Myocyte (in vitro differentiated cells): ENCODE data around the gene EIF3B. TPM values are rescaled to one million over a fixed set of nuclear protein-coding genes. Genes with fewer than 3 reads are reported as not detected.
"Not testable (repeated sequence)": the region's sequence is repeated elsewhere in the genome, so short reads cannot be mapped to it uniquely, and the experiment has no call there.

Experiments used
- DNase-seq: peaks from one replicate; pipeline ENCODE4 v3.0.0-alpha.2; 2012; ENCODE audit warnings: low read depth
- total RNA-seq: library from RNA; depleted of rRNA; stranded (reverse); fragments of >200 nt; gene quantifications from 2 replicates; pipeline ENCODE4 v1.2.3, GENCODE V29; 2014

The EIF3B gene
- total RNA-seq, 1 donor from 2014 or later, result 226 TPM

DNA sequence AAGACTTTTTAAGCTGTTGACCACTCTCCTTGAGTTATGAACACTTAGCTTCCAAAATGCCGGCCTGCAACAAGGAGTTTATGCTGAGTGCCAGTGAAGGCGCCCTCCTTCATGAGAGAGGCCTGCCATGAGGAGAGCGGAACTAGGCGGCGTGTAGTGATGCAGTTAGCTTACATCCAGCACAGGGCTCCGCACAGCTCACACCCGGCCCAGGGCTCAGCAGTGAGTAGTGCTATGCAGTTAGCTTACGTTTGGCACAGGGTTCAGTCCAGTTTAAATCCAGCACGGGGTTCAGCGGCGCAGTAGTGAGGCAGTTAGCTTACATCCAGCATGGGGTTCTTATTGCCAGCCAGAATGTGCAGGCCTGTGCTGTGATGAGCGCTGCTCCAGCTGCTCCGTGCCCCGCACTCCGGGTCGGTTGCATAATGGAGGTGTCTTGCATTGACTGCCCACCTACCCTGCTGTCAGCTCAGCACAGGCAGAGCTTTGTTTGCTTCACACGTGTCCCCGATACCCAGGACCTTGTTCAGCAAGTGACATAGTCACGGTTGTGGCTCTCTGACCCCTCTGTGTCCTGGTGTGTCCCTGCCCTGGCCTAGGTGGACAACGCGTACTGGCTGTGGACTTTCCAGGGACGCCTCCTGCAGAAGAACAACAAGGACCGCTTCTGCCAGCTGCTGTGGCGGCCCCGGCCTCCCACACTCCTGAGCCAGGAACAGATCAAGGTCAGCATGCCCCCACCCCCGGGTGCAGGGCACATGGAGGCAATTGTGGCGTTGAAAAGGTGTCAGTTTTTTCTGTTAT, 21.9 kb downstream of the EIF3B start:
- DNase-seq, result no peak

DNA sequence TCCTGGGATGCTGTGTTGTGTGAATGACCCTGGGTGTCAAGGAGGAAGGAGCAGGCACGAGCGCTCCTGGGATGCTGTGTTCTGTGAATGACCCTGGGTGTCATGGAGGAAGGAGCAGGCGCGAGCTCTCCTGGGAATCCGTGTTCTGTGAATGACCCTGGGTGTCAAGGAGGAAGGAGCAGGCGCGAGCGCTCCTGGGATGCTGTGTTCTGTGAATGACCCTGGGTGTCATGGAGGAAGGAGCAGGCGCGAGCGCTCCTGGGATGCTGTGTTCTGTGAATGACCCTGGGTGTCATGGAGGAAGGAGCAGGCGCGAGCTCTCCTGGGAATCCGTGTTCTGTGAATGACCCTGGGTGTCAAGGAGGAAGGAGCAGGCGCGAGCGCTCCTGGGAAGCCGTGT, 22.9 kb downstream of the EIF3B start:
- DNase-seq, result not testable (repeated sequence)

GRCh38 chr7:2378125-2378524, 23.5 kb downstream of the EIF3B start:
- not testable (repeated sequence) for DNase-seq

GRCh38 chr7:2379161-2379560, 24.5 kb downstream of the EIF3B start:
- no peak for DNase-seq

DNA sequence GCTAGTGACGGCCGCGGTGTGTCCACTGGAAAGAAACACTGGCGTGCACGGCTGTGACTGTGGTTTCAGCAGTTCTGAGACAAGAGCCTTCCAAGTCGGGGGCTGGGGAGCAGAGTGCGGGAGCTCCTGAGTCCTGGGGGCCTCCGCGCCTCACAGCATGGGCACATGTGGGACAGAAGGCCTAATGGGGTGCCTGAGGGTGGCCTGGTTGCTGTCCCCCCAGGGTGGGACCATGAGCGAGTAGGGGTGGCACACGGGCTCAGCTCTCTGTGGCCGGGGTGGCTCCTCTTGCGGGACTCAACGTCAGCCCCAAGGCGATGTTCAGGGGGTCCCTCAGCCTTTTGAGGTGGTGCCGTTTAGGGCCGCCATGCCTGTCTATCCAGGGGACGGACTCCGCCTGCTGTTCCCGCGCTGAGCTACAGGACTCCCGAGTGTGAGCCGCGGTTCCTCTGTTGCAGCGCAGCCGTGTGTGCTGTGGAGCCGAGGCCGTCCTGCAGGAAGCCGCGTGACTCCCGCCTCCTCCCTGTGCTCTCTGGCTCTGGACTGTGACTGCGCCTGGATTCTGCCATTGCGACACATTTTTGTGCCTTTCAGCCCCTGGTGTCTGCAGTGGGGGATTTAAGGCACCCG, 25.3 kb downstream of the EIF3B start:
- no peak for DNase-seq

- DNase-seq, result no peak
These were observed 25.8 kb downstream of the EIF3B start for GRCh38 chr7:2380461-2380860.

GRCh38 chr7:2381227-2381626, 26.6 kb downstream of the EIF3B start:
- no peak for DNase-seq

DNA sequence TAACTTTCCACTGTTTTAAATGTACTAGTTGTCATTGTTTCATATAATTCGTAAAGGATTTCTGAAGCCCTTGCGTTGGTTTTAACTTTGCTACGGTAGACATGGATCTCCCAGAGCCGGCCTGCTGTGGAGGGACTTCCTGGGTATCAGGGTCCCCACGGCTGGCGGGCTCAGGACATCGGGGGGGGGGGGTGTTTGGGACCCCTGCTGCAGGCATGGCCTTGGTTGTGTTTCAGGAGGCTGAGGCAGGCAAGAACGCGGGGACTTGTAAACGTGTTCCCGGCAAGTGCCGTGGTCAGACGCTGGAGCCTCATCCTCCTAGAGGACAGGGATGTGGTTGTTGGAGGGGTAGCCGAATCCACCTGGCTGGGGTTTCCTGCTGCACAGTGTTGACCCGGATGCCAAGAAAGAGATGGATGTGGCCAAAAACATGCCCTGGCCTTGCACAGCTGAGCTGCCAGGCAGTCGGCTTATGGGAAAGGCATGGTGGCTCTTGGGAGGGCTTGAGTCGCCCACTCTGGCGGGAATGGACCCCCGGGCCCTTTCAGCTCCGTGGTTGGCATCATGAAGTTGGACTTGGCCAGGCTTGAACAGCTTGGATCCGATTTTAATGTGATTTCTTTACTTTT, 27.4 kb downstream of the EIF3B start:
- no peak for DNase-seq

- DNase-seq, result no peak
These were observed 29.1 kb downstream of the EIF3B start for GRCh38 chr7:2383543-2384274.

GRCh38 chr7:2384354-2385243, 30.0 kb downstream of the EIF3B start:
- no peak for DNase-seq

DNA sequence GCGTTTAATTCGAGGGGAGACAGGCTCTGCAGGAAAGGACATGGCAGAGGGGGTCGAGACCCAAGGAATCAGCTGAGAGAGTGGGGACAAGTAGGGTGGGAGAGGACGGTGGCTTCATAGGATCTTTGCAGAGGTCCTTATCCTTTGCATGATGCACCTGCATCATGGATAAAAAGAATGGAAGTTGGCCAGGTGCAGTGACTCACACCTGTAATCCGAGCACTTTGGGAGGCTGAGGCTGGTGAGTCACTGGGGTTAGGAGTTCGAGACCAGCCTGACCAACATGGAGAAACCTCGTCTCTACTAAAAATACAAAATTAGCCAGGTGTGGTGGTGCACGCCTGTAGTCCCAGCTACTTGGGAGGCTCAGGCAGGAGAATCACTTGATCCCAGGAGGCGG, 31.5 kb downstream of the EIF3B start:
- DNase-seq, result not testable (repeated sequence)

DNA sequence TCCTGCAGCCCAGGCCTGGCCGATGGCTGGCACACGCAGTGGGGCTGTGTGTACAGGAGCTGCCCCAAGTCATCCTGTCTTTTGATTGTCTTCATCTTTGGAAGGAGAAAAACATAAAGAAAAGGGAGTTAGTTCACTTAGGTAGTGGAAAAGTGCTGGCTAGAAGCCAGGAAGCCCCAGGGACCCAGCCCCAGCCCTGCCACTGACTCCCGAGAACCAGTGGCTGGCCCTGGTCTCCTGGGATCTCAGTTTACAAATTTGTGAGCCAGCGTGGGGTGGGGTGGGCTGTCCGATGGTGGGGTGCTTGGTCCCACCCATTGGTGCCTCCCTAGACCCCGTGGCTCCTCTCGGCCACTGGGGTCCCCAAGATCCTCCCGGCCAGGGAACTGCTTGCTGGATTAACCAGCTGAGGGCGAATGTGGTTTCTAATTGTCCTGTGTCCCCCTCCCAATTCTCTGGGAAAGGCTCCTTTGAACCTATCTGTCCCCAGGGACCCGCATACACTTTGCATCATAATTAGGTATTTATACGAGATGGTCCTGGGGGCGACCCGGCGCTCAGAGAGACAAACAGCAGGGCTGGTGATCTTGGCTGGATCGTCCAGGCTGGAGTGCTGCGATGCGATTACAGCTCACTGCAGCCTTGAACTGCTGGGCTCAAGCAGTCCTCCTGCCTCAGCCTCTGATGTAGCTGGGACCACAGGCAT, 32.5 kb downstream of the EIF3B start:
- no peak for DNase-seq

DNA sequence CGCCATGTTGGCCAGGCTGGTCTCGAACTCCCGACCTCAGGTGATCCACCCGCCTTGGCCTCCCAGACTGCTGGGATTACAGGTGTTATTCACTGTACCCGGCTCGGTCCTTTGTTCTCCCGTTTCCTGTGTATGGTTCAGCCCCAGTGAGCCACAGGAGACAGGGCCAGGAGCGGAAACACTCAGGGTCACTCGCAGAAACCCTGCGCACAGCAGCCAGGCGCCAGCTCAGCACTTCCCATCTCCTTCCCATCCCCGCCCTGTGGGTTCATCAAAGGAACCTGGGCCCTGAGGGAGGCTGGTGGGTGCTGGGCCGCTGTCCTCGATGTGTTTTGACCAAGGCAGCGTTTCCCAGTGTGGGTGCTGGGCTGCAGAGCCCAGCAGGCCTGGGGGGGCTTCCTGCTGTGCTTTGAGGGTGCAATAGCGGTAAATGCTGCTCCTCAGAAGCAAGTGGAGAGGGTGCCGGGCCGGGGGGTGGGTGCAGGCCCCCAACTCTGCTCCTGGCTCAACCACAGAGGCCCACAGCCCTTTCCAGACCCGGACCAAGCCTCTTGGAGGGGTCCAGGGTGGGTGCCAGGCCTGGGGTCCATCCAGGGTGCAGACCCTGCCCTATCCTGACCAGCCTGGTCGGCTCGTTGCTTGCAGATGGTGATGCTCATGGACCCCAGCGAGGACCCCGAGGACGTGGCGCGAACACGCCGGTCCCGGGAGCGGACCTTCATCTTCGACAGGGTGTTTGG, 33.4 kb downstream of the EIF3B start:
- DNase-seq, result no peak

DNA sequence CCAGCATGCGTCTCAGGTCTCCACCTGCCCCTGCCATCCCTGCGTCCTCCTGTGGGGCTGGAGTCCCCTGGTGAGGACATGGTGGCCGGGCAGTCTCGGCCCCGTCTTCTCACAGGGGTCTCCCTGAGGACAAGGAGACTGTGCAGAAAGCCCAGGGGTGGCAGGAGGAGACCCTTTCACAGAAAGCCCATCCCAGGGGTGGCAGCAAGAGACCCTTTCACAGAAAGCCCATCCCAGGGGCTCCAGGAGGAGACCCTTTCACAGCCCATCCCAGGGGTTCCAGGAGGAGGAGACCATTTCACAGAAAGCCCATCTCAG, 34.0 kb downstream of the EIF3B start:
- DNase-seq, result no peak

GRCh38 chr7:2390020-2390816, 35.6 kb downstream of the EIF3B start:
- not testable (repeated sequence) for DNase-seq

DNA sequence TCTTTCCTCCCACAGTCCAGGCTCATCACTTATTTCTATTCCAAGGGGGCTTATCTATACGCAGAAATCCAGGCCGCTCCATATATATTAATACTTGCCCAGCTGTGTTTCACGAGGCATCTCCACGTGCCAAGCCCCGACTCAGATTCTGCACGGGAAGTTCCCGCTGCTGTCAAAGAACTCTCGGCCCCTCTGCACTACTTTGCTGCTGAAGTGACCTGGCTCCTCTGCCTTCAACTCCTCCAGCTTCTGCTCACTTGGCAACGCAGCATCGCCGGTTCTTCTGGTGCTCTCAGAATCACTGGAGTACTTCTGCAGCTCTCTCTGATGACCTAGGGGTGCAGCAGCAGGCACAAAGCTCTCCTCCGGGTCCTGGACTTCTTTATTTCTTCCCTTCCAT, 39.1 kb downstream of the EIF3B start:
- no peak for DNase-seq

DNA sequence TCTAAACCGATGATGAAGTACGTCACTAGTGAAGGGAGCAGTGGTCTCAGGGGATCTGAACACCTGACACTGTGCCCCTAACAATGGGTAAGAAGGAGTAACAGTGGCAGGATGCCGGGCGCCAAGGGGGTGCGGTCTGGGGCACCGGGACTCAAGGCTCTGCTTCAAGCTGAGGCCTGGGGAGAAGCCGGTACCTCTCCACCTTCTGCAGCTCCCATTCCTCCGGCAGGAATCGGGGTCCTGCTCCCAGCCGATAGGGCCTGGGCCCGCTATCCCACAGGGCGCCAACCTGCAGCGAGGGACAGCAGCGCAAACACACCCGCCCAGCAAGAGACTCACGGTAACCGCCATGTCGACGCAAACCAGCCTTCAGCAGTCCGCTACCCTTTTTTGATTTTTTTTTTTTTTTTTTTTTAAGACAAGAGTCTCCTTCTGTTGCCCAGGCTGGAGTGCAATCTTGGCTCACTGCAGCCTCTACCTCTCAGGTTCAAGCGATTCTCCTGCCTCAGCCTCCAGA, 40.0 kb downstream of the EIF3B start:
- DNase-seq, result no peak

DNA sequence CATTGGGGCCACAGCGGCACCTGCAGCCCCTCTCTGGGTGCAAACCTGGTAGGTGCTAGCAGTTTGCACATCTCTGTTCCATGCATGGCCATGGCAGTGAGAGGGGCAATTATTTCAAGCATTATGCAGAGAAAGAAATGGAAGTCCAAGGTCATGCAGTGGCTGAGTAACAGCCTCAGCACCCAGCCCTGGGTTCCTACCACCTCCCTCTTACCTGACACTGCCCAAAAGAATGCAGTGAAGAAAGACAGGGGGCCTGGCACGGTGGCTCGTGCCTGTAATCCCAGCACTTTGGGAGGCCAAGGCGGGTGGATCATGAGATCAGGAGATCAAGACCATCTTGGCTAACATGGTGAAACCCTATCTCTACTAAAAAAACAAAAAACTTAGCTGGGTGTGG, 43.9 kb downstream of the EIF3B start:
- no peak for DNase-seq
